H9 (cell line): Measurements from ENCODE around the gene CFAP107. TPM values are rescaled to one million over a fixed set of nuclear protein-coding genes. Genes with fewer than 3 reads are reported as not detected.

Experiments used
- DNase-seq: peaks from one replicate; pipeline ENCODE4 v3.0.0-alpha.2; 2017
- H2AFZ ChIP-seq: one replicate; pipeline ENCODE4 v1.6.1; 2013; ENCODE audit warnings: mild to moderate bottlenecking, low read length, control low read depth, moderate library complexity
- H2AK5ac ChIP-seq: 2 replicates; pipeline ENCODE4 v1.6.1; 2013; ENCODE audit warnings: low read length, control low read depth, mixed read lengths; ENCODE audit not compliant: insufficient read length
- H2BK120ac ChIP-seq: one replicate; pipeline ENCODE4 v1.6.1; 2013; ENCODE audit warnings: low read depth, mild to moderate bottlenecking, low read length, control low read depth, inconsistent platforms; ENCODE audit not compliant: poor library complexity, severe bottlenecking
- H2BK12ac ChIP-seq: 2 replicates; pipeline ENCODE4 v1.6.1; 2013; ENCODE audit warnings: low read length, control low read depth, mixed read lengths, low read depth; ENCODE audit not compliant: insufficient read length
- H2BK15ac ChIP-seq: 2 replicates; pipeline ENCODE4 v1.6.1; 2013; ENCODE audit warnings: low read depth, low read length, control low read depth
- H2BK20ac ChIP-seq: one replicate; pipeline ENCODE4 v1.6.1; 2013; ENCODE audit warnings: low read depth, mild to moderate bottlenecking, low read length, control low read depth, inconsistent platforms; ENCODE audit not compliant: poor library complexity, severe bottlenecking
- H2BK5ac ChIP-seq: 2 replicates; pipeline ENCODE4 v1.6.1; 2013; ENCODE audit warnings: low read length, control low read depth, mixed read lengths; ENCODE audit not compliant: insufficient read length
- H3K14ac ChIP-seq: 2 replicates; pipeline ENCODE4 v1.6.1; 2013; ENCODE audit warnings: low read length, control low read depth; ENCODE audit not compliant: insufficient read depth
- H3K18ac ChIP-seq: 2 replicates; pipeline ENCODE4 v1.6.1; 2013; ENCODE audit warnings: low read depth, mild to moderate bottlenecking, mixed read lengths, low read length, control low read depth; ENCODE audit not compliant: insufficient read length
- H3K23ac ChIP-seq: 2 replicates; pipeline ENCODE4 v1.6.1; 2013; ENCODE audit warnings: low read length, control low read depth, mixed read lengths, low read depth; ENCODE audit not compliant: insufficient read length
- H3K23me2 ChIP-seq: 2 replicates; pipeline ENCODE4 v1.6.1; 2013; ENCODE audit warnings: low read depth, mild to moderate bottlenecking, mixed read lengths, low read length, control low read depth; ENCODE audit not compliant: insufficient read length, poor library complexity, severe bottlenecking
- H3K27ac ChIP-seq: 2 replicates; pipeline ENCODE4 v1.5.1; 2013; ENCODE audit warnings: low read length, control low read depth, mixed read lengths, low read depth; ENCODE audit not compliant: insufficient read length
- H3K27me3 ChIP-seq: 2 replicates; pipeline ENCODE4 v1.6.1; 2013; ENCODE audit warnings: low read length, control low read depth, inconsistent platforms; ENCODE audit not compliant: insufficient read depth
- H3K4ac ChIP-seq: 2 replicates; pipeline ENCODE4 v1.6.1; 2013; ENCODE audit warnings: low read depth, mild to moderate bottlenecking, control low read depth, inconsistent platforms, low read length, moderate library complexity
- H3K4me1 ChIP-seq: 2 replicates; pipeline ENCODE4 v1.6.1; 2013; ENCODE audit warnings: low read length, control low read depth, inconsistent platforms; ENCODE audit not compliant: insufficient read depth
- H3K4me2 ChIP-seq: 2 replicates; pipeline ENCODE4 v1.6.1; 2013; ENCODE audit warnings: low read length, control low read depth, mixed read lengths; ENCODE audit not compliant: insufficient read length, insufficient read depth
- H3K56ac ChIP-seq: 2 replicates; pipeline ENCODE4 v1.6.1; 2013; ENCODE audit warnings: low read depth, mild to moderate bottlenecking, mixed read lengths, low read length, control low read depth; ENCODE audit not compliant: insufficient read length
- H3K79me1 ChIP-seq: 2 replicates; pipeline ENCODE4 v1.6.1; 2013; ENCODE audit warnings: low read depth, mild to moderate bottlenecking, moderate library complexity, low read length, control low read depth, inconsistent platforms; ENCODE audit not compliant: insufficient read depth, poor library complexity, severe bottlenecking
- H3K79me2 ChIP-seq: 2 replicates; pipeline ENCODE4 v1.6.1; 2013; ENCODE audit warnings: low read length, control low read depth, inconsistent platforms; ENCODE audit not compliant: insufficient read depth
- H3K9ac ChIP-seq: 2 replicates; pipeline ENCODE4 v1.6.1; 2013; ENCODE audit warnings: low read length, control low read depth, mixed read lengths; ENCODE audit not compliant: insufficient read length; ENCODE audit errors: extremely low read depth
- H3K9me3 ChIP-seq: one replicate; pipeline ENCODE4 v1.6.1; 2013; ENCODE audit warnings: low read depth, low read length, inconsistent platforms; ENCODE audit not compliant: control insufficient read depth
- H3T11ph ChIP-seq: one replicate; pipeline ENCODE4 v1.6.1; 2013; ENCODE audit warnings: mild to moderate bottlenecking, low read length, control low read depth, inconsistent platforms
- H4K20me1 ChIP-seq: one replicate; pipeline ENCODE4 v1.6.1; 2013; ENCODE audit not compliant: control insufficient read depth, insufficient read length, insufficient read depth
- H4K5ac ChIP-seq: 2 replicates; pipeline ENCODE4 v1.6.1; 2013; ENCODE audit warnings: low read depth, mild to moderate bottlenecking, mixed read lengths, low read length, control low read depth; ENCODE audit not compliant: insufficient read length
- H4K8ac ChIP-seq: replicated peaks from 2 replicates; pipeline ENCODE4 v1.6.1; 2013; ENCODE audit warnings: low read length, control low read depth, mixed read lengths, low read depth; ENCODE audit not compliant: insufficient read length
- H4K91ac ChIP-seq: 2 replicates; pipeline ENCODE4 v1.6.1; 2013; ENCODE audit warnings: low read depth, mild to moderate bottlenecking, moderate library complexity, mixed read lengths, low read length, control low read depth; ENCODE audit not compliant: insufficient read length
- H3K27ac Mint-ChIP-seq, 3 experiments: 2 replicates in 2 of 3; 3 replicates in 1 of 3; pipeline ENCODE4 v1.8.0; 2020 to 2021; ENCODE audit warnings: mixed read lengths in 3 of 3, mild to moderate bottlenecking in 1 of 3, moderate library complexity in 1 of 3
- H3K27me3 Mint-ChIP-seq: 2 replicates; pipeline ENCODE4 v1.8.0; 2021; ENCODE audit warnings: low read depth, mild to moderate bottlenecking, moderate library complexity, mixed read lengths
- H3K36me3 Mint-ChIP-seq, 3 experiments: 2 replicates in 2 of 3; 3 replicates in 1 of 3; pipeline ENCODE4 v1.8.0; 2020 to 2021; ENCODE audit warnings: low read depth in 3 of 3, mixed read lengths in 3 of 3; ENCODE audit not compliant: insufficient read depth in 1 of 3
- H3K4me1 Mint-ChIP-seq, 2 experiments: 2 replicates each; pipeline ENCODE4 v1.8.0; 2020; ENCODE audit warnings: mixed read lengths in 2 of 2
- H3K4me3 Mint-ChIP-seq, 2 experiments: 2 replicates in 1 of 2; 3 replicates in 1 of 2; pipeline ENCODE4 v1.8.0; 2020 to 2021; ENCODE audit warnings: mild to moderate bottlenecking in 2 of 2, mixed read lengths in 2 of 2, moderate library complexity in 1 of 2
- H3K9me3 Mint-ChIP-seq, 2 experiments: 2 replicates in 1 of 2; 3 replicates in 1 of 2; pipeline ENCODE4 v1.8.0; 2020; ENCODE audit warnings: mild to moderate bottlenecking in 2 of 2, mixed read lengths in 2 of 2, moderate library complexity in 1 of 2
- CTCF ChIP-seq: fragments of 200-600 bp; sonication (generic); conservative IDR thresholded peaks from 3 replicates; pipeline ENCODE4 v1.8.0; 2021; ENCODE audit warnings: antibody characterized with exemption, mild to moderate bottlenecking
- WGBS: extraction: QIAGEN DNeasy Blood & Tissue Kit; methylation state at CpG from one replicate; pipeline ENCODE4 v1.1.7; 2013; ENCODE audit warnings: missing lambda C conversion rate, low lambda C conversion rate, mixed read lengths; ENCODE audit not compliant: insufficient read length; ENCODE audit errors: extremely low coverage; 5-methylcytosine and 5-hydroxymethylcytosine counted together
- total RNA-seq: library from RNA; stranded (reverse); gene quantifications from 2 replicates; pipeline ENCODE4 v1.2.1, GENCODE V29; 2021

Gene CFAP107
- total RNA-seq, 1 experiment from 2014 or later, result not detected

- no peak overlapping the region for H3K9ac ChIP-seq
- no peak overlapping the region for H3K27ac ChIP-seq
Observed at GRCh38 chr1:12761781-12762180, 15.8 kb downstream of the CFAP107 start.

More at GRCh38 chr1:12761781-12762180, 15.8 kb downstream of the CFAP107 start:
- Histone ChIP-seq H2BK15ac (no peak overlapping the region), H3K27me3 (no peaks in the 10 kb centered on the region), H2BK120ac (no peak overlapping the region), H3K79me1 (no peaks in the 10 kb centered on the region), H3K4me2 (no peak overlapping the region), H3K9me3 (no peaks in the 10 kb centered on the region), H3K18ac (no peak overlapping the region), H3K4ac (no peak overlapping the region), H3K4me1 (no peaks in the 10 kb centered on the region), H2BK20ac (no peak overlapping the region), H4K8ac (no peak overlapping the region), H2BK5ac (no peak overlapping the region), H3K79me2 (no peaks in the 10 kb centered on the region), H3K23ac (no peak overlapping the region), H4K20me1 (no peaks in the 10 kb centered on the region), H3K14ac (no peak overlapping the region), H3K56ac (no peak overlapping the region), H4K5ac (no peak overlapping the region), H2AK5ac (no peak overlapping the region), H3K23me2 (no peaks in the 10 kb centered on the region), H4K91ac (no peak overlapping the region), H2BK12ac (no peak overlapping the region), H3T11ph (no peak overlapping the region), H2AFZ (no peak overlapping the region)
- Mint-ChIP-seq H3K36me3 (no peaks in the 10 kb centered on the region), H3K27ac (no peak overlapping the region), H3K9me3 (peaks cover 0 to 3% of the 10 kb centered on the region in 2 experiments; a peak in 2 of 5 replicates), H3K4me3 (no peak overlapping the region), H3K4me1 (peaks cover 0 to 7% of the 10 kb centered on the region in 2 experiments; a peak in 1 of 4 replicates), H3K27me3 (peaks cover 12% of the 10 kb centered on the region)
- no peak for DNase-seq
- TF ChIP-seq CTCF, result no peak
- no CpG with 5 or more reads among the region's 5 CpGs for WGBS
